Glomerular visceral epithelial cell (primary cell): ENCODE data around the gene IBA57.

Experiments used
- DNase-seq: peaks from one replicate; pipeline ENCODE4 v3.0.0-alpha.2; 2016; ENCODE audit errors: extremely low spot score

IBA57 gene

GRCh38 chr1:228156941-228157728 is 8.5 kb upstream of the IBA57 start:
- DNase-seq: no peak

GRCh38 chr1:228157729-228158126 is 7.9 kb upstream of the IBA57 start:
- DNase-seq: no peak

- no peak for DNase-seq
Observed at GRCh38 chr1:228158151-228159007, 7.2 kb upstream of the IBA57 start.

GRCh38 chr1:228159008-228159665 is 6.5 kb upstream of the IBA57 start:
- no peak for DNase-seq

GRCh38 chr1:228160201-228160761 is 5.3 kb upstream of the IBA57 start:
- DNase-seq: no peak

GRCh38 chr1:228161362-228161761 is 4.2 kb upstream of the IBA57 start:
- DNase-seq: no peak

GRCh38 chr1:228161866-228162265 is 3.7 kb upstream of the IBA57 start:
- no peak for DNase-seq

GRCh38 chr1:228162286-228163006 is 3.2 kb upstream of the IBA57 start:
- DNase-seq: no peak

GRCh38 chr1:228163007-228163753 is 2.4 kb upstream of the IBA57 start:
- DNase-seq: no peak

GRCh38 chr1:228163776-228164519 is 1.7 kb upstream of the IBA57 start:
- no peak for DNase-seq

- no peak for DNase-seq
Observed at GRCh38 chr1:228164561-228165371, 838 bp upstream of the IBA57 start.

GRCh38 chr1:228166170-228166936 is 749 bp downstream of the IBA57 start:
- DNase-seq: peak; percentile 56

GRCh38 chr1:228168563-228169270 is 3.1 kb downstream of the IBA57 start:
- no peak for DNase-seq

- DNase-seq: no peak
Observed at GRCh38 chr1:228169345-228169744, 3.7 kb downstream of the IBA57 start.

GRCh38 chr1:228170666-228171065 is 5.1 kb downstream of the IBA57 start:
- DNase-seq: no peak

- no peak for DNase-seq
Observed at GRCh38 chr1:228171221-228171891, 5.8 kb downstream of the IBA57 start.
